K562 (cell line): ENCODE data around the gene NR1H3. TPM values are rescaled to one million over a fixed set of nuclear protein-coding genes. Genes with fewer than 3 reads are reported as not detected.

Experiments
- CBFB ChIP-seq: sonication (generic); formaldehyde crosslinking; IDR thresholded peaks from 2 replicates; pipeline ENCODE4 v1.4.0; 2020; ENCODE audit warnings: mild to moderate bottlenecking, missing genetic modification reagents
- CC2D1A ChIP-seq: fragments of 450-650 bp; IDR thresholded peaks from 2 replicates; pipeline ENCODE4 v1.6.1; 2017; ENCODE audit warnings: mild to moderate bottlenecking
- ELF1 ChIP-seq: fragments of 200-800 bp; sonication (Bioruptor generic); IDR thresholded peaks from 2 replicates; pipeline ENCODE4 v1.6.1; 2016; ENCODE audit warnings: missing genetic modification characterization, missing compliant biosample characterization
- ETV5 ChIP-seq: sonication (generic); formaldehyde crosslinking; IDR thresholded peaks from 2 replicates; pipeline ENCODE4 v1.4.0; 2020; ENCODE audit warnings: low read depth, mild to moderate bottlenecking, missing genetic modification reagents
- HNRNPUL1 ChIP-seq: fragments of 200-400 bp; formaldehyde crosslinking; IDR thresholded peaks from 2 replicates; pipeline ENCODE4 v1.6.1; 2017; ENCODE audit warnings: low read length
- POLR2A ChIP-seq: fragments of 450-650 bp; conservative IDR thresholded peaks from 2 replicates; pipeline ENCODE4 v1.6.1; 2016
- POLR3G ChIP-seq: IDR thresholded peaks from 2 replicates; pipeline ENCODE4 v1.6.1; 2011; ENCODE audit not compliant: insufficient read length, insufficient replicate concordance; ENCODE audit errors: extremely low read depth
- RBM22 ChIP-seq: fragments of 200-400 bp; formaldehyde crosslinking; IDR thresholded peaks from 2 replicates; pipeline ENCODE4 v1.6.1; 2018; ENCODE audit warnings: low read length, low read depth; ENCODE audit not compliant: poor library complexity, severe bottlenecking
- TCF3 ChIP-seq: sonication (generic); formaldehyde crosslinking; IDR thresholded peaks from 2 replicates; pipeline ENCODE4 v1.4.0; 2020; ENCODE audit warnings: mild to moderate bottlenecking, missing genetic modification reagents
- ZBTB1 ChIP-seq: sonication (generic); formaldehyde crosslinking; IDR thresholded peaks from 2 replicates; pipeline ENCODE4 v1.8.1; 2023; ENCODE audit warnings: missing genetic modification reagents, low read depth, mild to moderate bottlenecking, borderline replicate concordance
- ZNF24 ChIP-seq: fragments of 450-650 bp; IDR thresholded peaks from 2 replicates; pipeline ENCODE4 v1.6.1; 2016
- ZNF584 ChIP-seq: fragments of 200-800 bp; sonication (Bioruptor generic); IDR thresholded peaks from 2 replicates; pipeline ENCODE4 v1.6.1; 2016; ENCODE audit warnings: low read depth, mild to moderate bottlenecking, missing genetic modification characterization, missing compliant biosample characterization
- polyA plus RNA-seq, 8 experiments: library from polyadenylated mRNA; depleted of rRNA in 4 of 8; stranded (reverse) in 5 of 8; unstranded in 3 of 8; fragments of >200 nt; fragmentation: Nextera tagmentation in 2 of 8; fragmentation: Illumina TruSeq in 1 of 8; extraction: Ambion mirVana in 2 of 8; extraction: Trizol in 1 of 8; gene quantifications; 2 replicates each; pipeline versions ENCODE4 v1.2.1 to v1.2.3, GENCODE V29; 2011 to 2014; ENCODE audit warnings: inconsistent platforms in 1 of 8, missing spikeins in 1 of 8
- total RNA-seq, 7 experiments: library from RNA; depleted of rRNA in 6 of 7; stranded (reverse); fragments of >200 nt in 6 of 7; fragmentation: Illumina TruSeq in 2 of 7; extraction: Trizol in 2 of 7; gene quantifications; 2 replicates each; pipeline versions ENCODE4 v1.2.1 to v1.2.3, GENCODE V29; 2011 to 2021; ENCODE audit warnings: low replicate concordance in 1 of 7
- TF ChIP-seq, protein P1 (sequence below): fragments of 450-650 bp; formaldehyde crosslinking; IDR thresholded peaks from 2 replicates; pipeline ENCODE4 v1.4.0; 2022; ENCODE audit warnings: missing genetic modification characterization
- TF ChIP-seq, protein P2 (sequence below): fragments of 250-450 bp; sonication (Bioruptor Pico); IDR thresholded peaks from 2 replicates; pipeline ENCODE4 v1.5.1; 2021; ENCODE audit warnings: mild to moderate bottlenecking
- TF ChIP-seq, protein P3 (sequence below): fragments of 450-650 bp; IDR thresholded peaks from 2 replicates; pipeline ENCODE4 v1.6.1; 2017; ENCODE audit warnings: antibody characterized with exemption, mild to moderate bottlenecking
- TF ChIP-seq, protein P4 (sequence below): IDR thresholded peaks from 2 replicates; pipeline ENCODE4 v1.6.1; 2016; ENCODE audit warnings: missing genetic modification characterization, missing compliant biosample characterization
- TF ChIP-seq, protein P5 (sequence below): sonication (generic); formaldehyde crosslinking; IDR thresholded peaks from 2 replicates; pipeline ENCODE4 v1.8.1; 2022; ENCODE audit warnings: missing genetic modification reagents

NR1H3 gene
- total and polyA plus RNA-seq, 9 of the 15 experiments (the other 6 are each of a cell fraction or from before 2014, with no cell fraction given): 8.2 to 26.0 (median 11.9) TPM

DNA sequence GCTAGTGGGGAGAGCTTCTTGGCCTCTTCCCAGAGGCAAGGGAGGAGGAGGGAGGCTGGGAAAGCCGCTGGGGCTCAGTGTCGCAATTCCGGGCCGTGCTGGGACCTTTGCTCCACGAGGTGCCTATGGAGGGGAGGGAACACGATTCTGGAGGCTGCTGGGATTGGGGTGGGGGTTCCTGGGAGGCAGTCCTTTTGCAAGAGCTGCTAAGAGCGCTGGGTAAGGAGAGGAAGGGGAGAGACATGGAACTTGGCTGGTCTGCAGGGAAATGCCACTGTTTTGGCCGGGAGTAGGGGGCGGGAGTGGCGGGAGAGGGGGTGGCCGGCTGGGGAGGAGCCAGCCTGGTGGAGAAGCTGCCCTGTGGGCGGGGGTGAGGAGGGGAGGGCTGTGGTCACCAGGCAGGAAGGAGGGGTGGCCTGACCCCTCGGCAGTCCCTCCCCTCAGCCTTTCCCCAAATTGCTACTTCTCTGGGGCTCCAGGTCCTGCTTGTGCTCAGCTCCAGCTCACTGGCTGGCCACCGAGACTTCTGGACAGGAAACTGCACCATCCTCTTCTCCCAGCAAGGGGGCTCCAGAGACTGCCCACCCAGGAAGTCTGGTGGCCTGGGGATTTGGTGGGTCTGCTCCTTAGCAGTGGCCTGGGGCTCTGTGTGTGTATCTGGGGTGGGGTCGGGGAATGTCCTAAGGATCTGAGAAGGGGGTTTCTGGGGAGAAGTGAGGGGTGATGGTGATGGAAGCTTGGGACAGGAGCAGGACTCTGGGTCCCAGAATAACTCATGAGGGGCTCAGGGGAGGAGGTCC, at the start of gene NR1H3 (continued):
- TF ChIP-seq, protein P1, sequence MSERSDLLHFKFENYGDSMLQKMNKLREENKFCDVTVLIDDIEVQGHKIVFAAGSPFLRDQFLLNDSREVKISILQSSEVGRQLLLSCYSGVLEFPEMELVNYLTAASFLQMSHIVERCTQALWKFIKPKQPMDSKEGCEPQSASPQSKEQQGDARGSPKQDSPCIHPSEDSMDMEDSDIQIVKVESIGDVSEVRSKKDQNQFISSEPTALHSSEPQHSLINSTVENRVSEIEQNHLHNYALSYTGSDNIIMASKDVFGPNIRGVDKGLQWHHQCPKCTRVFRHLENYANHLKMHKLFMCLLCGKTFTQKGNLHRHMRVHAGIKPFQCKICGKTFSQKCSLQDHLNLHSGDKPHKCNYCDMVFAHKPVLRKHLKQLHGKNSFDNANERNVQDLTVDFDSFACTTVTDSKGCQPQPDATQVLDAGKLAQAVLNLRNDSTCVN (CRISPR knock-in tag): no peak
- TF ChIP-seq ZBTB1 (CRISPR knock-in tag): no peak
- peak; percentile 54; the same call in 1 of the 2 replicates for TF ChIP-seq CC2D1A
- no peak for TF ChIP-seq ELF1 (tag)
- TF ChIP-seq HNRNPUL1: no peak
- TF ChIP-seq, protein P2, sequence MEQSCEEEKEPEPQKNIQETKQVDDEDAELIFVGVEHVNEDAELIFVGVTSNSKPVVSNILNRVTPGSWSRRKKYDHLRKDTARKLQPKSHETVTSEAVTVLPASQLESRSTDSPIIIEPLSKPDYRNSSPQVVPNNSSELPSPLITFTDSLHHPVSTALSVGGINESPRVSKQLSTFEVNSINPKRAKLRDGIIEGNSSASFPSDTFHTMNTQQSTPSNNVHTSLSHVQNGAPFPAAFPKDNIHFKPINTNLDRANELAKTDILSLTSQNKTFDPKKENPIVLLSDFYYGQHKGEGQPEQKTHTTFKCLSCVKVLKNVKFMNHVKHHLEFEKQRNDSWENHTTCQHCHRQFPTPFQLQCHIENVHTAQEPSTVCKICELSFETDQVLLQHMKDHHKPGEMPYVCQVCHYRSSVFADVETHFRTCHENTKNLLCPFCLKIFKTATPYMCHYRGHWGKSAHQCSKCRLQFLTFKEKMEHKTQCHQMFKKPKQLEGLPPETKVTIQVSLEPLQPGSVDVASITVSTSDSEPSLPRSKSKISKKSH (CRISPR knock-in tag): no peak
- no peak for TF ChIP-seq ZNF24
- TF ChIP-seq CBFB (CRISPR knock-in tag): no peak
- TF ChIP-seq, protein P3, sequence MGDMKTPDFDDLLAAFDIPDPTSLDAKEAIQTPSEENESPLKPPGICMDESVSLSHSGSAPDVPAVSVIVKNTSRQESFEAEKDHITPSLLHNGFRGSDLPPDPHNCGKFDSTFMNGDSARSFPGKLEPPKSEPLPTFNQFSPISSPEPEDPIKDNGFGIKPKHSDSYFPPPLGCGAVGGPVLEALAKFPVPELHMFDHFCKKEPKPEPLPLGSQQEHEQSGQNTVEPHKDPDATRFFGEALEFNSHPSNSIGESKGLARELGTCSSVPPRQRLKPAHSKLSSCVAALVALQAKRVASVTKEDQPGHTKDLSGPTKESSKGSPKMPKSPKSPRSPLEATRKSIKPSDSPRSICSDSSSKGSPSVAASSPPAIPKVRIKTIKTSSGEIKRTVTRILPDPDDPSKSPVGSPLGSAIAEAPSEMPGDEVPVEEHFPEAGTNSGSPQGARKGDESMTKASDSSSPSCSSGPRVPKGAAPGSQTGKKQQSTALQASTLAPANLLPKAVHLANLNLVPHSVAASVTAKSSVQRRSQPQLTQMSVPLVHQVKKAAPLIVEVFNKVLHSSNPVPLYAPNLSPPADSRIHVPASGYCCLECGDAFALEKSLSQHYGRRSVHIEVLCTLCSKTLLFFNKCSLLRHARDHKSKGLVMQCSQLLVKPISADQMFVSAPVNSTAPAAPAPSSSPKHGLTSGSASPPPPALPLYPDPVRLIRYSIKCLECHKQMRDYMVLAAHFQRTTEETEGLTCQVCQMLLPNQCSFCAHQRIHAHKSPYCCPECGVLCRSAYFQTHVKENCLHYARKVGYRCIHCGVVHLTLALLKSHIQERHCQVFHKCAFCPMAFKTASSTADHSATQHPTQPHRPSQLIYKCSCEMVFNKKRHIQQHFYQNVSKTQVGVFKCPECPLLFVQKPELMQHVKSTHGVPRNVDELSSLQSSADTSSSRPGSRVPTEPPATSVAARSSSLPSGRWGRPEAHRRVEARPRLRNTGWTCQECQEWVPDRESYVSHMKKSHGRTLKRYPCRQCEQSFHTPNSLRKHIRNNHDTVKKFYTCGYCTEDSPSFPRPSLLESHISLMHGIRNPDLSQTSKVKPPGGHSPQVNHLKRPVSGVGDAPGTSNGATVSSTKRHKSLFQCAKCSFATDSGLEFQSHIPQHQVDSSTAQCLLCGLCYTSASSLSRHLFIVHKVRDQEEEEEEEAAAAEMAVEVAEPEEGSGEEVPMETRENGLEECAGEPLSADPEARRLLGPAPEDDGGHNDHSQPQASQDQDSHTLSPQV: no peak
- no peak for TF ChIP-seq TCF3 (CRISPR knock-in tag)
- TF ChIP-seq POLR3G: no peak
- peak; percentile 41; the same call in 1 of the 2 replicates for TF ChIP-seq POLR2A
- TF ChIP-seq, protein P4, sequence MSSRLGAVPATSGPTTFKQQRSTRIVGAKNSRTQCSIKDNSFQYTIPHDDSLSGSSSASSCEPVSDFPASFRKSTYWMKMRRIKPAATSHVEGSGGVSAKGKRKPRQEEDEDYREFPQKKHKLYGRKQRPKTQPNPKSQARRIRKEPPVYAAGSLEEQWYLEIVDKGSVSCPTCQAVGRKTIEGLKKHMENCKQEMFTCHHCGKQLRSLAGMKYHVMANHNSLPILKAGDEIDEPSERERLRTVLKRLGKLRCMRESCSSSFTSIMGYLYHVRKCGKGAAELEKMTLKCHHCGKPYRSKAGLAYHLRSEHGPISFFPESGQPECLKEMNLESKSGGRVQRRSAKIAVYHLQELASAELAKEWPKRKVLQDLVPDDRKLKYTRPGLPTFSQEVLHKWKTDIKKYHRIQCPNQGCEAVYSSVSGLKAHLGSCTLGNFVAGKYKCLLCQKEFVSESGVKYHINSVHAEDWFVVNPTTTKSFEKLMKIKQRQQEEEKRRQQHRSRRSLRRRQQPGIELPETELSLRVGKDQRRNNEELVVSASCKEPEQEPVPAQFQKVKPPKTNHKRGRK: no peak
- TF ChIP-seq ETV5 (CRISPR knock-in tag): no peak
- no peak for TF ChIP-seq ZNF584 (CRISPR knock-in tag)
- TF ChIP-seq, protein P5, sequence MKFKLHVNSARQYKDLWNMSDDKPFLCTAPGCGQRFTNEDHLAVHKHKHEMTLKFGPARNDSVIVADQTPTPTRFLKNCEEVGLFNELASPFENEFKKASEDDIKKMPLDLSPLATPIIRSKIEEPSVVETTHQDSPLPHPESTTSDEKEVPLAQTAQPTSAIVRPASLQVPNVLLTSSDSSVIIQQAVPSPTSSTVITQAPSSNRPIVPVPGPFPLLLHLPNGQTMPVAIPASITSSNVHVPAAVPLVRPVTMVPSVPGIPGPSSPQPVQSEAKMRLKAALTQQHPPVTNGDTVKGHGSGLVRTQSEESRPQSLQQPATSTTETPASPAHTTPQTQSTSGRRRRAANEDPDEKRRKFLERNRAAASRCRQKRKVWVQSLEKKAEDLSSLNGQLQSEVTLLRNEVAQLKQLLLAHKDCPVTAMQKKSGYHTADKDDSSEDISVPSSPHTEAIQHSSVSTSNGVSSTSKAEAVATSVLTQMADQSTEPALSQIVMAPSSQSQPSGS (CRISPR knock-in tag): no peak
- TF ChIP-seq RBM22: no peak
